Thyroid gland (tissue), 4 donors: ENCODE measurements around the gene MAGI1.

Experiments
- CTCF ChIP-seq, 6 experiments: fragments of 200-600 bp in 3 of 6; fragments of 450-650 bp in 3 of 6; sonication (generic) in 3 of 6; IDR thresholded peaks; one replicate each; pipeline ENCODE4 v1.5.1; 2016 to 2019; ENCODE audit warnings: antibody characterized with exemption in 6 of 6, mild to moderate bottlenecking in 2 of 6, inconsistent platforms in 1 of 6, moderate library complexity in 1 of 6
- POLR2A ChIP-seq, 2 donors: fragments of 450-650 bp; IDR thresholded peaks; one replicate each; pipeline ENCODE4 v1.6.1; 2017; ENCODE audit warnings: antibody characterized with exemption in 2 of 2, mild to moderate bottlenecking in 2 of 2, moderate library complexity in 1 of 2

GRCh38 chr3:65889707-65890099 lies 149.0 kb downstream of the MAGI1 start:
- TF ChIP-seq POLR2A (IDR thresholded peaks at IDR 0.05) (no peak), CTCF (IDR thresholded peaks at IDR 0.05) (no peak)
